Suppressor macrophage (primary cell): Measurements from ENCODE around the gene RASGRF2.
"Not testable (repeated sequence)": the region's sequence is repeated elsewhere in the genome, so short reads cannot be mapped to it uniquely, and the experiment has no call there.

ENCODE experiments used
- DNase-seq, 4 experiments: peaks; one replicate each; pipeline ENCODE4 v3.0.0-alpha.2; 2020 to 2022

RASGRF2 gene

GRCh38 chr5:81077105-81077504 is 116.9 kb downstream of the RASGRF2 start:
- DNase-seq: no peak

DNA sequence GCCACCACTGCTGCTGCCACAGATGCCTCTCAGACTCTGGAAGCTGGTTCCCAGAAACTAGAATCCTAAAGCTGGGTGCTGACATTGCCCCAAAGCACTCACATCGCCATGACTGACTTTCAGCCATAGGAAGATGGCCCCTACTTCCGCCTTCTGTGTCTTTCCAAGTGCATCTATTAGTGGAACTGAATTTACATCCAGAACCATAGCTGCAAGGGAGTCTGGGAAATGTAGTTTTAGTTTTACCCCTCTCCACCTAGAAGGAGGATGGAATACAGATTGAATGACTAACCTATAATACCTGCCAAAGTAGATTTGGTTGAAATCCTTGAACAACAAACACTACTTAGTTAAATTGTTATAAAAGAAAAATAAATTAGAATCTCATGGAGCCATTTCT is 118.8 kb downstream of the RASGRF2 start:
- DNase-seq: no peak

DNA sequence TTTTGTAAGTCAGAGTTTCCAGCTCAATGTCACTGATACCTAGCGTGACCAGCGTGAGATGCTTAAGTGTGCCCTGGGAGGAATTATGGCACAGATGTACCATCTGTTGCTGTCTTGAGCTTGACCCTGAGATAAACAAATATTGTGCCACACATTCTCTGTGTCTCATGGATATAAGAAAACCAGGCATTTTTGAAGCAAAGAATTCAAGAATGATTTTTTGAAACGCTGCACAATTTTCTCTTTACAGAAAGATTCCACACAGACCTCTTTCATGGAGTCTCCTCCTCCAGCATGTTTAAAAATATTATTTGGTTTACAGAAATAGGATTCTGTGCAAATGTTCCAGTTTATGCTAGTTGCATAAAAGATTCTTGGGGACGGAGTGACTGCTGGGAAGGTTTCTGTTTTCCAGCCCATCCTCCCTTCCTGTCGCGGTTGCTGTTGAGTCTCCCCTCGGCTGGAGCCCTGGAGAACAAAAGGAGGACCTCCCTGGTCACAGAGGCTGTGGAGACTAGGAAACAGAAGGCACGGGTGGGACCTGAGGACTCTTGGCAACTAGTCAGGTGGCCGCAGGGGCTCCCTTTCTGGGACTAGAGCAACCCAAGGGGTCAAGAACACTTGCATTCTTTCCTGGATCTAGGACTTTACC is 120.8 kb downstream of the RASGRF2 start:
- DNase-seq: no peak

DNA sequence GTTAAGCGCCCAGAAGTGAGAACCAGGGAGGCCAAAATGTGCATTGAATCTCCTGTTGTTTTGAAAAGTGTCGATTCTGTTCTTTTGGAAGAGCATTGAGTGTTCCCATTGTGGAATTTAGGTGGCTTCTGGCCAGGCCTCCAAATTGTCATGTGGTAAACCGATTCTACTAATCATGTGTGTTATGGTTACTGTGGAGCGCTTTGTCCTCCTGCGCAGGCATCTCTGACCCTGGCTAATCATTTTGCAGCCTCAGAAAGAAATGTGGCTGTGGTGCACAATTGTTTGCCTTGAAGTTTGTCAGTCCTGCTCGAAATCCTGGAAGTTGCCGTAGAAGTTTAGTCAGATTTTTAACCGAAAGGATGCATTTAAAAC is 121.3 kb downstream of the RASGRF2 start:
- no peak for DNase-seq

DNA sequence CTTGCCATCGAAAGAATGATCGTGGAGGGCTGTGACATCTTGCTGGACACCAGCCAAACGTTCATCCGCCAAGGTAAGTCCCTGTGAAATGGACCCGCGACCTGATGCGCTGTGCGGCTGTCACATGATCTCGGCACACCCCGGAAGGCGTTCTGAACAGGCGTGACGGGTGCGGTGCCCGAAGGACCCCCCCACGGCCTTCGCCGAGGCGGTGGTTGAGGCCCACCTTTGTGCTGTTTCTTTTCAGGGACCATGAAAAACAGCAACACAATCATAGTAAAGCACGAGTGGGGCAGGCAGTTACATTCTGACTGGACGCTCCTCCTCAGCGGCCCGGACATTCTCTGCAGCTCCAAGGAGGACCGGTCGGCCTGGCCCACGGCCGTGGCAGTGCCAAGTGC is 126.7 kb downstream of the RASGRF2 start:
- no peak for DNase-seq

DNA sequence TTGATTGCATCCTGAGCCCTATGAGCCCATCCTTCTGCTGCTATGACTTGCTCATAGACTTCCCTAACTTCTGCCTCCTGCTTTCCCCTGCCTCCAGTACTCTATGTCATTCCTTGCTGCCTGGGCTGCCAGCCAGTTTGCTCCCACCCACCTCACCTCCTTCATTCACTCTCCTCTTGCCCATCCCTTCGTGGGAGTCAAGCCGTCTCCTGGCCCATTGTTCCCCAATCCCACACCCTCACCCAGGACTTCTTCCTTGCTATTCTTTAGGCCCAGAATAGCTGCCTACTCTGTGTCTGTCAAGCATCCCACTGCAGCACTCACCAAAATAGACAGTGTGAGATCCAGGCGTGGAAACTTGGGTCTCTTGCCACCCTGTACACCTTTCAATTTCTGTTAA is 131.0 kb downstream of the RASGRF2 start:
- DNase-seq: no peak

DNA sequence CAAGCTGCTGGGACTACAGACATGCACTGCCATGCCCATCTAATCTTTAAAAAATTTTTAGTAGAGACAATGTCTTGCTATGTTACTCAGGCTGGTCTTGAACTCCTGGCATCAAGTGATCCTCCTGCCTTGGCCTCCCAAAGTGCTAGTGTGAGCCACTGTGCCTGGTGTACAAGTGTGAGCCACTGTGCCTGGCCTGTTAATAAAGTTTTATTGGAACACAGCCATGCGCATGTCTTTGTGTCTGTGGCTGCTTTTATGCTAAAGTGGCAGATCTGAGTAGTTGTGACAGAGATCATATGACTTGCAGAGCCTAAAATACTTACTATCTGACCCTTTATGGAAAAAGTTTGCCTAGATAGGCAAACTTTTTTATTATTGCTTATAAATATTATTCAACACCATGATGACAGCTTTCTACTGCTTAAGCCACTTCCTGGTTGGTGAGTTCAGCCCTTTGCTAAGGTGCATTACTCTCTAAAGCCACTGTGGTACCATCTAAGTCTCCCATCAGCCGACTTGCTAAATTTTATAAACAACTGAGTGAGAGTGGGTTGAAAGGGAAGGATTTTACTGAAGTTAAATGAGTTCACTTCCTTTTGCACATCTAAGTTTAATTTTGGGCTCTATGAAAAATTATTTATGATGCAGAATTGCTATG is 133.5 kb downstream of the RASGRF2 start:
- DNase-seq: peak in 2 of 4 experiments; percentile 0 to 4

DNA sequence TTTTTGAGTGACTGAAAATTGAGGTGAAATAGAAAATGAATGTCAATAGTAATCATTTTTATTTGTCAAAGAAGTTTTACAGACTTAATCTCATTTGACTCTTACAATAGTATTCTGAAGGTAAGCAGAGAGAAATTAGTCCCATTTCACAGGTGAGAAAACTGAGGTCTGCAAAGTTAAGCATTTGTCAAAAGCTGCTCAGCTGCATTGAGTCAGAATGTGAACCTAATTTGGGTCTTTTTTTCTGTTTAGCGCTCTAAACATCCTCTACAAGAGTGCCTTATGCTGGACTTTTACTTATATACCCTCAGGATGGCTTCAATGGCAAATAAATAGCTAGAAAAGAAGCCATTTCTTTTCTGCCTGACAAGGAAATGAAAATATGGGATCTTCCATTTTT is 135.7 kb downstream of the RASGRF2 start:
- DNase-seq: no peak

DNA sequence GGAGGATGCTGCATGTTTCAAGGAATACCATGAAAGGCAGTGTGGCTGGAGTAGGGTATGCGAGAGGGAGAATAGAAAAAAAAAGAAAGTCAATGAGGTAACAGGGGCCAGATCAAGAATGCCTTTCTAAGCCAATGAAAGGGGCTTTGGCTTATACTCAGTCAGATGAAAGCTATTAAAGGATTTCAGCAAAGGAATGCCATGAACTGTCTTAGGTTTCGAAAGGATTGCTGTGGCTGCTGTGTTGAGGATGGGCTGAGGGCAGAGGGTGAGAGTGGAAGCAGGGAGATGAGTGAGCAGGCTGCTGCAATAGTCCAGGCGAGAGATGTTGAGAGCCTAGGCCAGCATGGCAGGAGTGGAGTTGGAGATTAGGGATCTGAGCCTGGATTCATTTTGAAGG is 137.6 kb downstream of the RASGRF2 start:
- DNase-seq: no peak

DNA sequence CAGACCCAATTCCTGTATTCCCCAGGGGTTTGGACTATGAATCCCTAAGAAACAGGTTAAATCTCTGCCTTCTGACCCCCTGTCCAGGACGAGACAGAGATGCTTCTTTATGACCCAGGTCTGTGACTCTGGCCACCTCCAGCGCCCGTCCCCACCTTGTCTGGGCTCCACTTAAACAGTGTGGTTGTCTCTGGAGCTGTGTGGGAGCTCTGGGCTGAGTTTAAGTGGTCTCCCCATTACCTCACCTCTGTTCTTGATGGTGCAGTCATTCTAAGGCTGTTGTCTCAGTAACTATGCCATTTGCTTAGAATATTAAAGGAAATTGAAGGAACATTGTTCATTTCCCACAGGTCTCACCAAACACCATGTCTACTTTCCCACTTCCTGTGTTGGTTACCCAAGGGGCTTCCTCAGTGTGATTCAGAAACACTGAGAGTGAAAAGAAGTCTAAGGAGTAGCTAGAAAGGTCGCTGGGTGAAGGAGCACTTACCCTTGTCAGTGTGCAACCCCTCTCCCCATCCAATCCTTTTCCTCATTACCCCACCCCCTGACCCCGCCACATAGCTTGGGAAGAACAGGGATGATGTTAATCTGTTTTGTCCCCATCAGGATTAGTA is 145.2 kb downstream of the RASGRF2 start:
- no peak for DNase-seq

DNA sequence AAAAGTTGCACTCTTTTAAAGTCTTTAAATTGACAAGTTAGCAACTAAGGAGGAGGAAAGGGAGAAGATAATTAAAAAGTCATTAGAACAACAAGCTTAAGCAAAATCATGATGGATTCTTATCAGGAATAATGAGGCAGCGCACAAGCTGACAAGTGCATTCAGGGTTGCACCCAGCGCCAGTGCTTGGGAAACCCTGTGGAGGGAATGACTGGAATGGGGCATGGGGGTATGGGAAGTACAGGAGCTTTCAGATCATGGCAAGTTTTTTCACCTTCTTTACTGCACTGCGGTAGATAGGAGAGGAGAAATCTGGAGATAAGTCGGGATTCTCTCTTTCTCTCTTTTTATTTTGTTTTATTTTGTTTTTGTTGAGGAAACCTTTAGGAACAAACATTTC is 155.1 kb downstream of the RASGRF2 start:
- DNase-seq: no peak

DNA sequence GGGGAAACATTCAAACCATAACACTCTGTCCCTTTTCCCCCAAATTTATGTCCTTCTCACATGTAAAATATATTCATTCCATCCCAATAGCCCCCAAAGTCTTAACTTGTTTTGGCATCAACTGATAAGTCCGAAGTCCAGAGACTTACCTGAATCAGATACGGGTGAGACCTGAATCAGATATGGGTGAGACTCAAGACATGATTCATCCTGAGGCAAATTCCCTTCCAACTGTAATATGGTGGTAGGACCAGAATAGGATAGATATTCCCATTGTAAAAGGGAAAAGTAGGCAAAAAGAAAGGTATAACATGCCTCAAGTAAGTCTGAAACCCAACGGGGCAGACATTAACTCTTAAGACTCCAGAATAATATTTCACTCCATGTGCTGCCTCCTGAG is 157.4 kb downstream of the RASGRF2 start:
- no peak for DNase-seq

DNA sequence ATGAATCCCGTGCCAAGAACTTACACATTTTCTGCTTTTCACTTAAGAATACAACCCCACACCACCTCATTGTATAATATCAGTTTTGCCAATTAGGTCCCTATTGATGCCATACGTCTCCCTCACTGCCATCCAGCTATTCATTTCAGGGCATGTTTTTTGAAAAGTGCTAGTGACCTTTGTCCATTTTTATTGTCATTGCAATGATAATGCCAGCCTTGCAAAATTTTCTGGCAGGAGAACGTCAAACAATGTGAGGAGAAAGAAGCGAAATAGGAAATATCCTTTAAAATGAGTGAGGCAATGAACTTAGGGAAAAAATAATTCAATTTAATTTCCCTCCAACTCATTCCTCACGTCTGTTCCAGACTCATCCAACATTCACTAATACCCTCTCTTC is 161.1 kb downstream of the RASGRF2 start:
- DNase-seq: no peak

GRCh38 chr5:81121836-81122630 is 161.9 kb downstream of the RASGRF2 start:
- DNase-seq: no peak

GRCh38 chr5:81124689-81125088 is 164.5 kb downstream of the RASGRF2 start:
- DNase-seq: not testable (repeated sequence)

- DNase-seq: peak in 3 of 4 experiments; percentile 7 to 23 (median 9)
Measured at GRCh38 chr5:81125959-81126358, 165.8 kb downstream of the RASGRF2 start.

DNA sequence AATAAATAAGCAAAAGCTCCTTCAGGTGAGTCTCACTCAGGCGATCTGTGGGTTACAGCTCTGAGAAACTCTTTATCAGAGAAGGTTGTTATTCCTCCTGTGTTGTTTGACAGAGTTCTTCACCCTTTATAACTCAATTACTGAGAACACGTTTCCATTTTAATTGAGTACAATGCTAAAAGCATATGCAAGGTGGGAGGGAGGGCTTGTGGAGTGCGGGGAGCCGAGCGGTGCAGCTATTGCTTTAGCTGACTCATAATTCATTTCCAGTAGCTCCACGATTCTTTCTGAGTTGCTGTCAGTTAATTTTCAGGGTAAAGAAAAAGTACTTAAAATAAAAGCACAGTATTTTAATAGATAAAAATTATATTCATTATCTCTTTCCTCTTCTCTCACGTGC is 168.3 kb downstream of the RASGRF2 start:
- DNase-seq: no peak

DNA sequence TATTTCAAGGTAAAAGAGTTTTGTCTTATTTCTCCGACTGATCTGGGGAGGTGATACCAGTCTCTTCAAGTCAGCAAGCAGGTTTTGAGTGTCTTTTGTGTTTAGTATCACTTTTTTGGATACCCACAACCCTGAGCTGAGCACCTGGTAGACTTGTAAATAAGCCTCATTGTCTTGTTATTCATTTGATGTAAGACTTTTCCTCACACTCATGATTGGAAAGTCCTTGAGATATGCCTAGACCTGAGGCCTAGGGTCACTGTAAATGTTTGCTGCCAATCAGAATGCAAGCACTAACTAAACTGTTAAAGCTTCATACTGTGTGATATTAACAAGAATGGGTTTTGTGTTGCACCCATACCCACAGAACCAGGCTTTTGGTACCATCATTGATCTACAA is 172.2 kb downstream of the RASGRF2 start:
- no peak for DNase-seq

DNA sequence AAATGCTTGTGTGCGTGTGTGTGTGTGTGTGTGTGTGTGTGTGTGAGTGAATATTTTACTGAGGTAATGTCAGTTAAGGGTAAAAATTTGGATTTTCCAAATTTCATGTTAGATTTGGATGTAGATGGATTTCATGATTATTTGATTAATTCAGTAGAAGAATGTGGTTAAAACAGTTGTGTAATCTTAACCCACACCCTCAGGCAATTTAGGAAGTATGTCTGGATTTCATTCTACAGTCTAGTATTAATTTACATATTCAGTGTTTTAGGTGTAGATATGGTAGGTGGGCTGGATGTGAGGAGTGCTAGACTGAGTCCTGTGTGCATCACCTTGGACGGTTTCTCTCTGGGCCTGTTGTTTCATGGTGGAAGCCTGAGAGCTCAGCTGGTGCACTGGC is 173.9 kb downstream of the RASGRF2 start:
- no peak for DNase-seq

- DNase-seq: no peak
Measured at GRCh38 chr5:81134566-81134965, 174.4 kb downstream of the RASGRF2 start.

DNA sequence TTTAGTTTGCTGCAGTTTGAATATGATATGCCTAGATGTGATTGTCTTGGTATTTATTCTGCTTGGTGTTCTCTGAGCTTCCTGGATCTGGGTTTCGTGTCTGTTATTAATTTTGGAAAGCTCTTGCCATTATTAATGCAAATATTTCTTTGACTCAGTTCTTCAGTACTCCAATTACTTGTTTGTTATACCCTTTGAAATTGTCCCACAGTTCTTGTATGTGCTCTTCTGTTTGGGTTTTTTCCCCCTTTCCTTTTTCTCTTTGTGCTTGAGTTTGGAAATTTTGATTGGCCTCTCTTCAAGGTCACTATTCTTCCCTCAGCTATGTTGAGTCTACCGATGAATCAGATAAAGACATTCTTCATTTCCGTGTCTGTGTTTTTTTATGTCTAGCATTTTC is 176.4 kb downstream of the RASGRF2 start:
- no peak for DNase-seq

DNA sequence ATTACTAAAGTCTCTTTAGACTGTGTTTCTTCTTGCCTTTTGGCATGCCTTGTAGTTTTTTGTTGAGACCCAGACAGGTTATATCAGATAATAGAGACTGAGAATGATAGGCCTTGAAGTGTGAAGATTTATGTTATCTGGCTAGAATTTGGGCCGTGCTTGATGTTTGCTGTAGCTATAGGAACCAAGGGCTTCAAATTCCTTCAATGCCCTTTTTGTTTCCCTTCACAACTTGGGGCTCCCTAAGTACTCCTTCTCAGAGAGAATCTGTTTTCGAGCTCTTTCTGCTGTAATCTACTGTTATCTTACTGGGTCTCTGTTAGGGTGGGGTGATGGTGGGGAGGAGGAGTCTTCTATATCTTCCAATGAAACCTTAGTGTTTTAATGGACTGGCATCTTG is 177.7 kb downstream of the RASGRF2 start:
- no peak for DNase-seq

DNA sequence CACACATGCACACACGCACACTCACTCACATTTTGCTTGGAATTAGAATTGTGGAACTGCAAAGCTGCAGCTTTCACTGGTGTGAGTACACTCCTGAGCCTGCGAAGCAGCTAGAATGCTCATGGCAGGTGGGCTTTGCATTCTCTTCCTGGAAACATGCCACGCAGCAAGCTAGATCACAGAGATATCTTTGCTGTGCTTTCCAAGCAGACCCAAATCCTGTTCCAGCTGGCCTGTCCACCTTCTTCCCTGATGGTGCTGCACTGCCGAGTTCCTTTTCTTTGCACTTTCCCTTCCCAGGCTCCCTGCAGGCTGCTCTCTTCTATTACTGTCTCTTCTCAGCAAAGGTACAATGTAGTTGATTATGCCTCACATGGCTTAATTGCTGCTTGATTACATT is 180.3 kb downstream of the RASGRF2 start:
- DNase-seq: no peak

DNA sequence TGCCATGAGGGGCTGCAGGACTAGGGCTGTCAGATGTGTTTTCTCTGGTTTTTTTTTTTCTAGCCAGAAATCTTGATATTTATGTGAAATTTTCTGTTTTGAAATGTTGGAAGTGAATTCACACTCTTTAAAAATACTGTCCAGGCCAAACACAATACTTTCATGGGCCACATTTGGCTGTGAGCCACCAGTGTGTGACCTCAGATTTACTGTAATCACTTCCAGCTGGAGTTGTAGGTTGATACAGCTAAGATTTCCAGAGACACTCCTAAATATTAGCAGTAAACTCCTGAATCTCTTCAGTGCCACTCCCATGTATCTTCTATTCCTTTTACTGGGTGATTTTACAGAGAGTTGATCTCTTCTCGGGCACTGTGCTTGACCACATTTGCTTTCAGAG is 180.8 kb downstream of the RASGRF2 start:
- DNase-seq: no peak
